PC-9 (cell line): Measurements from ENCODE around the gene MGLL. TPM values are rescaled to one million over a fixed set of nuclear protein-coding genes. Genes with fewer than 3 reads are reported as not detected.

Experiments used
- BruUV-seq: library from RNA; stranded (reverse); fragments of 400-500 nt; replicated peaks from 2 replicates; lab custom pipeline; 2021; lab: Mats Ljungman, UMichigan
- CTCF ChIA-PET: fragments of 300-600 bp; sonication (Branson Sonifier 250); formaldehyde crosslinking; loops from one replicate; lab custom pipeline; 2022; ENCODE audit warnings: antibody characterized with exemption; lab: Charles Lee
- POLR2A ChIA-PET: fragments of 300-600 bp; sonication (Branson Sonifier 250); formaldehyde crosslinking; loops from one replicate; lab custom pipeline; 2022; ENCODE audit warnings: antibody characterized with exemption; ENCODE audit not compliant: unreplicated experiment; lab: Charles Lee
- DNase-seq, 2 experiments: peaks; one replicate each; pipeline versions ENCODE4 v3.0.0 to v3.0.0-alpha.2; 2015 to 2022; ENCODE audit warnings: mixed read lengths in 1 of 2
- H2AFZ ChIP-seq: fragments of 200-600 bp; sonication (generic); 2 replicates; pipeline ENCODE4 v1.8.1; 2017; ENCODE audit warnings: antibody characterized with exemption
- H3F3A ChIP-seq: fragments of 200-600 bp; sonication (generic); 2 replicates; pipeline ENCODE4 v1.8.1; 2017; ENCODE audit warnings: antibody characterized with exemption, mild to moderate bottlenecking, low read depth; ENCODE audit not compliant: insufficient read depth
- H3K27ac ChIP-seq: fragments of 200-600 bp; sonication (generic); 2 replicates; pipeline ENCODE4 v1.6.1; 2016; ENCODE audit warnings: mixed run types
- H3K27me3 ChIP-seq: fragments of 200-600 bp; sonication (generic); 2 replicates; pipeline ENCODE4 v1.6.1; 2016; ENCODE audit warnings: low read depth, mixed run types; ENCODE audit not compliant: insufficient read depth
- H3K36me3 ChIP-seq: fragments of 200-600 bp; sonication (generic); 2 replicates; pipeline ENCODE4 v1.6.1; 2016; ENCODE audit warnings: low read depth, mixed run types
- H3K4me1 ChIP-seq: fragments of 200-600 bp; sonication (generic); replicated peaks from 2 replicates; pipeline ENCODE4 v1.6.1; 2016; ENCODE audit warnings: mixed run types; ENCODE audit not compliant: insufficient read depth
- H3K4me2 ChIP-seq: fragments of 200-600 bp; sonication (generic); 2 replicates; pipeline ENCODE4 v1.6.1; 2017; ENCODE audit warnings: mixed run types
- H3K4me3 ChIP-seq: fragments of 200-600 bp; sonication (generic); 2 replicates; pipeline ENCODE4 v1.6.1; 2016; ENCODE audit warnings: mixed run types
- H3K79me2 ChIP-seq: fragments of 200-600 bp; sonication (generic); 2 replicates; pipeline ENCODE4 v1.6.1; 2017; ENCODE audit warnings: low read depth, mixed run types
- H3K9me2 ChIP-seq: fragments of 200-600 bp; sonication (generic); 2 replicates; pipeline ENCODE4 v1.8.1; 2017; ENCODE audit warnings: mild to moderate bottlenecking; ENCODE audit not compliant: insufficient read depth
- H3K9me3 ChIP-seq: fragments of 200-600 bp; sonication (generic); 2 replicates; pipeline ENCODE4 v1.8.1; 2016; ENCODE audit warnings: low read depth; ENCODE audit not compliant: insufficient read depth
- H4K20me1 ChIP-seq: fragments of 200-600 bp; sonication (generic); 2 replicates; pipeline ENCODE4 v1.8.1; 2017; ENCODE audit not compliant: insufficient read depth
- CTCF ChIP-seq: fragments of 200-600 bp; sonication (generic); conservative IDR thresholded peaks from 2 replicates; pipeline ENCODE4 v1.6.1; 2017; ENCODE audit warnings: mixed run types, antibody characterized with exemption, mild to moderate bottlenecking, moderate library complexity
- EZH2 ChIP-seq: fragments of 200-600 bp; sonication (generic); IDR thresholded peaks from 2 replicates; pipeline ENCODE4 v1.8.0; 2017; ENCODE audit warnings: antibody characterized with exemption, low read depth
- intact Hi-C: fragments of 100-400 bp; cut with micrococcal nuclease; formaldehyde crosslinking; loops from one replicate; pipeline ENCODE4 v1.10.0; 2022; ENCODE audit not compliant: unreplicated experiment
- total RNA-seq: library from RNA; stranded (reverse); gene quantifications from 2 replicates; pipeline ENCODE4 v1.2.3, GENCODE V29; 2021

MGLL gene
- total RNA-seq, 1 experiment from 2014 or later: 30.7 TPM

- no peaks in the 10 kb centered on the region for H3K9me2 ChIP-seq
- no peak overlapping the region for H3K4me3 ChIP-seq
- TF ChIP-seq EZH2: no peak
- no peaks in the 10 kb centered on the region for H3K9me3 ChIP-seq
- no peaks in the 10 kb centered on the region for H3K36me3 ChIP-seq
- no peak overlapping the region for H3K27ac ChIP-seq
- H3F3A ChIP-seq: no peaks in the 10 kb centered on the region
- H2AFZ ChIP-seq: no peak overlapping the region
- no peak for DNase-seq
- no peaks in the 10 kb centered on the region for H3K27me3 ChIP-seq
- no peaks in the 10 kb centered on the region for H3K79me2 ChIP-seq
- CTCF ChIA-PET: no interaction called here
- POLR2A ChIA-PET: no interaction called here
- intact Hi-C loops: no loop called here
- H3K4me1 ChIP-seq: no peaks in the 10 kb centered on the region
- no peak overlapping the region for H3K4me2 ChIP-seq
- no TSS peak for BruUV-seq
- no peaks in the 10 kb centered on the region for H4K20me1 ChIP-seq
Measured at GRCh38 chr3:127712881-127713771, 109.2 kb downstream of the MGLL start.

- intact Hi-C loops: no loop called here
- no peaks in the 10 kb centered on the region for H3K27me3 ChIP-seq
- no peaks in the 10 kb centered on the region for H3K79me2 ChIP-seq
- H3K9me3 ChIP-seq: no peaks in the 10 kb centered on the region
- no TSS peak for BruUV-seq
- H3K9me2 ChIP-seq: no peaks in the 10 kb centered on the region
- TF ChIP-seq EZH2 (no peak), CTCF (no peak)
- no peak overlapping the region for H3K4me2 ChIP-seq
- H3K4me1 ChIP-seq: no peaks in the 10 kb centered on the region
- H3K4me3 ChIP-seq: no peak overlapping the region
- DNase-seq: no peak
- H3F3A ChIP-seq: no peaks in the 10 kb centered on the region
- H3K36me3 ChIP-seq: no peaks in the 10 kb centered on the region
- H4K20me1 ChIP-seq: no peaks in the 10 kb centered on the region
- POLR2A ChIA-PET: no interaction called here
- H3K27ac ChIP-seq: no peak overlapping the region
- H2AFZ ChIP-seq: no peak overlapping the region
- CTCF ChIA-PET: no interaction called here
Measured at GRCh38 chr3:127712461-127712860, 109.9 kb downstream of the MGLL start.

- no peaks in the 10 kb centered on the region for H3K27me3 ChIP-seq
- no peaks in the 10 kb centered on the region for H3K36me3 ChIP-seq
- H2AFZ ChIP-seq: no peak overlapping the region
- no peaks in the 10 kb centered on the region for H4K20me1 ChIP-seq
- intact Hi-C loops: no loop called here
- no peak overlapping the region for H3K4me2 ChIP-seq
- H3K27ac ChIP-seq: no peak overlapping the region
- H3K79me2 ChIP-seq: no peaks in the 10 kb centered on the region
- no peak overlapping the region for H3K4me3 ChIP-seq
- H3K4me1 ChIP-seq: no peaks in the 10 kb centered on the region
- no peaks in the 10 kb centered on the region for H3K9me2 ChIP-seq
- TF ChIP-seq CTCF: no peak
- no peak for TF ChIP-seq EZH2
- POLR2A ChIA-PET: no interaction called here
- no peak for DNase-seq
- no TSS peak for BruUV-seq
- no peaks in the 10 kb centered on the region for H3K9me3 ChIP-seq
- no peaks in the 10 kb centered on the region for H3F3A ChIP-seq
- CTCF ChIA-PET: interaction anchor here (0.6 kb wide), 1 partner anchor 108 kb away, joined by 4 read pairs; no protein-coding TSS in a partner anchor
Measured at GRCh38 chr3:127711896-127712295, 110.4 kb downstream of the MGLL start.
